Stimulated activated effector memory CD8-positive, alpha-beta T cell treated with anti-CD3 and anti-CD28 coated beads, Interleukin-12 subunit alpha, Interleukin-12 subunit beta, amount 100 ng/mL, for 72 hours (primary cell): ENCODE data around the gene TMPRSS3.

Source experiments
- ATAC-seq: fragments of 150-1000 bp; cut with Tn5 transposase; 2 replicates; pipeline ENCODE4 v1.10.0; 2021
- DNase-seq, 2 donors: peaks; one replicate each; pipeline ENCODE4 v3.0.0; 2021 to 2022; ENCODE audit warnings: low spot score in 2 of 2
- H3K27ac Mint-ChIP-seq: one replicate; pipeline ENCODE4 v1.8.0; 2022; ENCODE audit warnings: mild to moderate bottlenecking, mixed read lengths
- H3K36me3 Mint-ChIP-seq: one replicate; pipeline ENCODE4 v1.8.0; 2022; ENCODE audit warnings: mild to moderate bottlenecking, mixed read lengths
- H3K4me1 Mint-ChIP-seq: one replicate; pipeline ENCODE4 v1.8.0; 2022; ENCODE audit warnings: mixed read lengths
- H3K4me3 Mint-ChIP-seq: one replicate; pipeline ENCODE4 v1.8.0; 2022; ENCODE audit warnings: mild to moderate bottlenecking, mixed read lengths
- H3K9me3 Mint-ChIP-seq: one replicate; pipeline ENCODE4 v1.8.0; 2022; ENCODE audit warnings: mixed read lengths

Gene TMPRSS3

DNA sequence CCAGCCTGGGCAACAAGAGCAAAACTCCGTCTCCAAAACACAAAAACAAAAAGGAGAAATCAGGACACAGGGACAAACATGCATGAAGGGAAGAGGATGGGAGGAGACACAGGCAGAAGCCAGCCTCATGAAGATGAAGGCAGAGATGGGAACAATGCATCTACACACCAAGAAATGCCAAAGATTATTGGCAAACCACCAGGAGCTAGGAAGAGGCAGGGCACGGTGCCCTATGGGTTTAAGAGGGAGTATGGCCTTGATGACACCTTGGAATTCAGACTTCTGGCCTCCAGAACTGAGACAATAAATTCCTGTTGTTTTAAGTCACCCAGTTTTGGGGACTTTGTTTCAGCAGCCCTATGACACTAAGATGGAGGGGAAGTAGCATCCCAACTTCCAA lies 5.2 kb downstream of the TMPRSS3 start:
- Mint-ChIP-seq H3K27ac (peak overlapping the region; percentile 43), H3K36me3 (peaks cover 76% of the 10 kb centered on the region), H3K4me3 (no peak overlapping the region), H3K9me3 (no peaks in the 10 kb centered on the region), H3K4me1 (peaks cover 79% of the 10 kb centered on the region)
- no peak for ATAC-seq
- no peak for DNase-seq

DNA sequence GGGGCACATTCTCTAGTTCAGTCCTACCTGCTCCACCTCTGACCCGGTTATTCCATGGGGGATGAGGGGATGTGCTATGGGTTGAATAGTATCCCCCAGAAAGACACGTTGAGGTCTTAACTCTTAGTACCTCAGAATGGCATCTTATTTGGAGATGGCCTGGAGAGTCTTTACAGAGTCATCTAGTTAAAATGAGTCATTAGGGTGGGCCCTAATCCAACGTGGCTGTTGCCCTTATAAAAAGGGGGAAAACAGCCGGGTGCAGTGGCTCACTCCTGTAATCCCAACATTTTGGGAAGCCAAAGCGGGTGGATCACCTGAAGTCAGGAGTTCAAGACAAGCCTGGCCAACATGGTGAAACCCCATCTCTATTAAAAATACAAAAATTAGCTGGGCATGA lies 5.7 kb downstream of the TMPRSS3 start:
- no peak for DNase-seq
- H3K27ac Mint-ChIP-seq, result peak overlapping the region; percentile 43

GRCh38 chr21:42389449-42389835 lies 6.4 kb downstream of the TMPRSS3 start:
- Mint-ChIP-seq H3K36me3 (peaks cover 72% of the 10 kb centered on the region), H3K4me3 (peak overlapping the region; percentile 53), H3K27ac (peak overlapping the region; percentile 40), H3K4me1 (peaks cover 76% of the 10 kb centered on the region), H3K9me3 (no peaks in the 10 kb centered on the region)
- DNase-seq (no peak), ATAC-seq (no peak)

More for the DNA sequence above, 5.7 kb downstream of the TMPRSS3 start:
- H3K4me1 Mint-ChIP-seq, result peaks cover 79% of the 10 kb centered on the region
- no peak overlapping the region for H3K4me3 Mint-ChIP-seq
- H3K9me3 Mint-ChIP-seq, result no peaks in the 10 kb centered on the region
- ATAC-seq, result no peak
- H3K36me3 Mint-ChIP-seq, result peaks cover 76% of the 10 kb centered on the region

- peaks cover 75% of the 10 kb centered on the region for H3K4me1 Mint-ChIP-seq
- peak overlapping the region; percentile 40 for H3K27ac Mint-ChIP-seq
- ATAC-seq (peak; percentile 69), DNase-seq (no peak)
- H3K36me3 Mint-ChIP-seq, result peaks cover 74% of the 10 kb centered on the region
- peak overlapping the region; percentile 53 for H3K4me3 Mint-ChIP-seq
- H3K9me3 Mint-ChIP-seq, result no peaks in the 10 kb centered on the region
Observed at GRCh38 chr21:42388740-42389448, 7.0 kb downstream of the TMPRSS3 start.

DNA sequence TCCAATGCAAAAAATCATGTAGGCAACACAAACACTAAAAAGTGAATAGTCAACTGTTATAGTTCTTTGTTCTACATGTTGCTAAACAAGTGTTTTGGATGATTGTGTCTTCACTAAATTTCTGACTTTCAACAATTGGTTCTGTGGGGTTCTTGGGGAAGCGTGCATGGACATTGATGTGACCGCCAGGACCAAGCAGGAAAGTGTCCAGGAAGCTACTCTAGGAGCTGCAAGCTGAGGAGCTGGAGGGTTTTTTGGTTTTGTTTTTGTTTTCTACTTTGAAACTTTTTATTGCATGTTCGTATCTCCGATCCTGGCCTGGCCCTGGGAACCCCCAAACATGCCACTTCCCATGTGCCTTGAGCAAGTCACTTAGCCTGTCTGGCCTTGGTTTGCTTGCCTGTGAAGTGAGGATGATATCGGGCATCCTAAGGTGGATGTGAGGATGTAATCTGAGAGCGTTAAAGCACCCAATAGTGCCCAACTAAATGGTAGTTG lies 8.0 kb downstream of the TMPRSS3 start:
- no peak for ATAC-seq

DNA sequence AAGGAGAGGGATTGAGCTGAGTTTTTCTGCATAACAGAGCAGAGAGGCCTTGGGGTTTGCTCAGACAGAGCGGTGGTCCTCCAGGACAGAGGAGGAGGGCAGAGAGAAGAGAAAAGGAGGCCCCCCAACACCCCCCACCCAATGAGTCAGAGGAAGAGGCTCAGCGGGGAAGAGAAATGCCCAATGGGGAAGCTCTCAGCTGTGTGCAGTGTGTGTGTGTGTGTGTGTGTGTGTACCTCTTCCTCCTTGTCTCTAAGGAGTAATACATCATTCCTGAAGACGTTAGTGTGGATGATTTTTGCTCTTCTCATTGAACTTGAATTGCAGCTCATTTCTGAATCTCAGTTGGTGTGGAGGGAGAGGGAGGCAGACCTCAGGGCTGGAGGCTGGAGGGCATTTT lies 8.7 kb downstream of the TMPRSS3 start:
- Mint-ChIP-seq H3K27ac (peak overlapping the region; percentile 21), H3K4me1 (peaks cover 62% of the 10 kb centered on the region), H3K36me3 (peaks cover 80% of the 10 kb centered on the region), H3K9me3 (peaks cover 6% of the 10 kb centered on the region), H3K4me3 (no peak overlapping the region)
- no peak for ATAC-seq
- DNase-seq, result no peak

More for the DNA sequence above, 8.0 kb downstream of the TMPRSS3 start:
- Mint-ChIP-seq H3K27ac (peak overlapping the region; percentile 21), H3K4me3 (no peak overlapping the region), H3K36me3 (peaks cover 80% of the 10 kb centered on the region), H3K4me1 (peaks cover 68% of the 10 kb centered on the region), H3K9me3 (no peaks in the 10 kb centered on the region)
- DNase-seq, result no peak

GRCh38 chr21:42386034-42386591 lies 9.7 kb downstream of the TMPRSS3 start:
- Mint-ChIP-seq H3K4me3 (no peak overlapping the region), H3K27ac (peak overlapping the region; percentile 21), H3K4me1 (peaks cover 57% of the 10 kb centered on the region), H3K36me3 (peaks cover 80% of the 10 kb centered on the region), H3K9me3 (peaks cover 6% of the 10 kb centered on the region)
- no peak for ATAC-seq
- DNase-seq, result no peak

DNA sequence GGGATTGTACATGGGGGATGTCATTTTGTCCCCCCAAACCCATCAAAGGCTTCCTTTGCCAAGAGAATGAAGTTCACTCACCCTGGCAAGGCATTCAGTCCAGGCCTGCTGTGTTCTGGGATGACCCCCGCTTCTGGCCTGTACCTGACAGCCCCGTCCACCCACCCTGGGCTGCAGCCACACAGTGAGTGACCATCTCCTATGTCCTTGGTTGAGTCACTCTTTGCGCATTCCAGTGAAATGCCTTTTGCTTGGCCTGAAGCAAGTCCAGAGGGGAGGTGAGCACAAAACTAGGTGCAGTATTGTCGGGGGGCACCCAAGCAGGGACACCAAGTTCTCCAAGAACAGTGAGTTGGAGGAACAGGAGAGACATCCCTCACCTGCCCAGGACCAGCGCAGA lies 10.2 kb downstream of the TMPRSS3 start:
- Mint-ChIP-seq H3K9me3 (peaks cover 6% of the 10 kb centered on the region), H3K4me3 (no peak overlapping the region), H3K36me3 (peaks cover 78% of the 10 kb centered on the region), H3K4me1 (peaks cover 52% of the 10 kb centered on the region), H3K27ac (no peak overlapping the region)
- ATAC-seq (no peak), DNase-seq (no peak)

GRCh38 chr21:42384989-42385388 lies 10.9 kb downstream of the TMPRSS3 start:
- ATAC-seq (no peak), DNase-seq (no peak)
- peak overlapping the region; percentile 82 for H3K27ac Mint-ChIP-seq
- H3K36me3 Mint-ChIP-seq, result peaks cover 78% of the 10 kb centered on the region
- peaks cover 6% of the 10 kb centered on the region for H3K9me3 Mint-ChIP-seq
- H3K4me3 Mint-ChIP-seq, result no peak overlapping the region
- H3K4me1 Mint-ChIP-seq, result peaks cover 48% of the 10 kb centered on the region

DNA sequence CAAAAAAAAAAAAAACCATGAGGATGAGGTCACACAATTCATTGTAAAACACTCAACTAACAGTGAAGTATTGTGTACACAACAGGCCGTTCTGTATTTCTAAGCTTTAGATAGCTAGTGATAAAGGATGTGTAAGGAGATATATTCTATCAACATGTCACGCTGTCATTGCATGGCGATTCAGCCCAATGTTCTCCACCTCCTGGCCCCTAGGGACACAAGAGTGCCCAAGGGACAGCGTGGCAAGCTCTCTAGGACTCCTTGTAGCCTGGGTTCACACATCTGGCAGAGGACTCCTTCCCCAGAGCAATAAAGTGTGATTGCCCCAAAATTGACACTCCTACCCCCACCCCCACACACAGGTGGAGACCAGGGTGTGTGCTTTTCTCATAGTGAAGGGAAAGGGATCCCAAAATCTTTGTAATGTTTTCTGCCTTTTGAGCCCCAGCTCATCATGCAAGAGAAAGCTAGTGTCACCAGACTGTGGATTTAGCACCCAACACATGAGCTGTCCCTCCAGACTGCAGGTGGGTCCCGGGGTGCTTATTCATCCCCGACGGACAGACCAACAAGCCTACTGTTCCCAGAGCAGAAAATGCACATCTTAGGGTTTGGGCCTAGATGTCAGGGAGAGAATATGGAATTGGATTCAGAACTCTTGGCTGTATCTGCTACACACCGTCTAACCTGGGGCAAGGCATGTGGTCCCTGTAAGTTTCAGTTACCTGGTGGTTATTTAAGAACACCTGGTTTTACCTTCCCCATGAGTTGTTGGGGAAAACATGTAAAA lies 11.5 kb downstream of the TMPRSS3 start:
- Mint-ChIP-seq H3K4me3 (no peak overlapping the region), H3K27ac (no peak overlapping the region), H3K4me1 (peaks cover 44% of the 10 kb centered on the region), H3K9me3 (peaks cover 6% of the 10 kb centered on the region), H3K36me3 (peaks cover 73% of the 10 kb centered on the region)
- DNase-seq (no peak), ATAC-seq (no peak)

DNA sequence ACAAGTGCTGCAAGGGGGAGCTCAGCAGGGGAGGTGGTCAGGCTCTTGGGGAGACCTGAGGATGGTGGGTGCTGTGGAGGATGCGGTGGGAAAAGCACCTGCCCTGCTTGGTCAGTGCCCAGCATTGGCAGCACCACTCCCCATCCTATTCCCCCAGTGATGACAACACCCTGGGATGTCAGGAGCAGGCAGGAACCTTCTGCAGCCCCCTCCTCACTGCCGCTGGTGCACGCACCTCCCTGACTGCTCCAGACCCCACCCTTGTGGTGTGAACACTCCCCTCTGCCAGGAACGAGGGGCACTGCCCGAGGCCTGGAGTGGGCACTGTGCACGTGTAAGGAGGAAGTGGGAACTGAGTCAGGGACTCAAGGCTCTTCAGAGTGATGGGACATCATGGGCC lies 12.5 kb downstream of the TMPRSS3 start:
- Mint-ChIP-seq H3K9me3 (peaks cover 6% of the 10 kb centered on the region), H3K27ac (no peak overlapping the region), H3K4me3 (no peak overlapping the region), H3K36me3 (peaks cover 70% of the 10 kb centered on the region), H3K4me1 (peaks cover 33% of the 10 kb centered on the region)
- DNase-seq (no peak), ATAC-seq (no peak)

DNA sequence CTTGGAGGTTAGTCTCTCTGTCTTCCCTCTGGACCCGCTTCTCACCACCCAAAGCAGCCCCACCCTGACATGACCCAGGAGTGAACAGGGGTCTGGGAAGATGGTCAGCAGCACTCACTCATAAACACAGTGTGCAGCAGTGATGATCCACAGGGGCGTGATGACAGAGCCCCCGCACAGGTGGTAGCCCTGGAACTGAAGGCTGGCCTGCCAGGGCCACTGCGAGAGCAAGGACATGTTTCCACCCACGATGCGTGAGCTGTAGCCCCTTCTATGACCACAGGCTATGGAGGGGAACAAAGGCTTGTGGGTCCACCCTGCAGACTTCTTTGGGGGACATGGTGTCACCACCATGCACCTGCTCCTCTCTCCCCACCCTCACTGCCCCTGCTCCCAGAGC lies 12.9 kb downstream of the TMPRSS3 start:
- H3K4me3 Mint-ChIP-seq, result no peak overlapping the region
- peaks cover 30% of the 10 kb centered on the region for H3K4me1 Mint-ChIP-seq
- no peak for DNase-seq
- no peak overlapping the region for H3K27ac Mint-ChIP-seq
- H3K9me3 Mint-ChIP-seq, result peaks cover 6% of the 10 kb centered on the region
- no peak for ATAC-seq
- H3K36me3 Mint-ChIP-seq, result peaks cover 67% of the 10 kb centered on the region

DNA sequence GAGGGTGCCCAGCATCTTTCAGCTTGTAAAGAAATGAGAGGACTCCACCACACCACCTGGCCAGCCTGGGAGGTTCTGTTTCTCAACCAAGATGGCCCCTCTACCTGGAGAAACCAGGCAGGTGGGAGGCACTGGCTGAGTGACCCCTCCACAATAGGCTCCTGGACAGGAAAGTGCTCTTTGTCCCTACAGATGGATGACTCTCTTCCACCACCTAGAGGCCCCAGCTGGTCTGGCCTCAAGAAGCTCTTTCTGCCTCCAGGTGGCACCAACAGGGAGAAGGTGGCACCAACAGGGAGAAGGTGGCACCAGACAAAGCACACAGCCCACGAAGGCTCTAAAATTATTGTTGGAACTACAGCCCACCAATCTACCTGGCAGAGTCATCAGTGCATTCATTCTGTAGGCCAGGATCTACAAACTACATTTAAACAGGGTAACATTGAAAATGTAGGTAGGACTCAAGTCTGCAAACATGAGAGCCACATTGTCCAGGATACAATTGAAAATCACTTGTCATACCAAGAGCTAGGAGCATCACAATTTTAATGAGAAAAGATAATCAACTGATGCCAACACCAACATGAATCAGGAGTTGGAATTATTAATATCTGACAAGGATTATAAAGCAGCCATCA lies 14.4 kb downstream of the TMPRSS3 start:
- H3K9me3 Mint-ChIP-seq, result peaks cover 6% of the 10 kb centered on the region
- no peak overlapping the region for H3K27ac Mint-ChIP-seq
- H3K4me1 Mint-ChIP-seq, result peaks cover 27% of the 10 kb centered on the region
- ATAC-seq, result no peak
- no peak overlapping the region for H3K4me3 Mint-ChIP-seq
- H3K36me3 Mint-ChIP-seq, result peaks cover 67% of the 10 kb centered on the region
- DNase-seq, result peak in 1 of 2 donors; percentile 65

DNA sequence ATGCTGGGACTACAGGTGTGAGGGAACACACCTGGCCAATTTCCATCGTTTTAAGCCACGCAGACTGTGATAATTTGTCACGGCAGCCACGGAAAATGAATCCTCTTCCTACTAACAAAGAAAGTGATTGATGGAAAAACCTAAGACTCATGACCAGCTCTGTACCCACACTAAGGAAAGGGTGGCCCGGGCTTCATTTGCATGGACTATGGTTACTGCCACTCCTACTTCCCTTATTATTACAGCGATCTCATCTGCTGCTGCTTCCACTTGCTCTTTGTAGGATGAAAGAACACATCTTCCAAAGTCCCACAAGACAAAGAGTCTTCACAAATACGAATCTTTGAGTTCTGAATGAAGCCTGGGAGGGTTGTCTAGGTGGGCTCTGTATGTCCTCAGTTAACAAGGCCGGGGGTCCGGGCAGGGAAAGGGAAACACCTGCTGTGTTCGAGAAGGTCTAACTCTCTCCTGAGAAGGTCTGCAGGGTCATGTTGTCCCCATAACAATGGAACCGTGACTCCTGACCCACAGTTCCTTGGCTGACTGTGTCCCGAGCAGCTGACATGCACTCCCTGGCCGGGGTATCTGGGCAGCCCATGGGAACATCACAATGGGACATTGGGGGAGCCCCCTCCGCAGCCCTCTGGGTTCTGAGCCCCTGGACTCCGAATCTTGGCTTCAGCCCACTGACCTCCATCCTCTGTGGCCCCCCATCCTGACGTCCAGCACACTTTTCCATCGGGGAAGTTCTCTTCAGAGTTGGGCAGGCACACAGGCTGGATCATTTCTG lies 16.2 kb downstream of the TMPRSS3 start:
- no peak overlapping the region for H3K4me3 Mint-ChIP-seq
- H3K4me1 Mint-ChIP-seq, result peaks cover 12% of the 10 kb centered on the region
- H3K36me3 Mint-ChIP-seq, result peaks cover 72% of the 10 kb centered on the region
- no peak for DNase-seq
- ATAC-seq, result no peak
- peaks cover 6% of the 10 kb centered on the region for H3K9me3 Mint-ChIP-seq
- no peak overlapping the region for H3K27ac Mint-ChIP-seq
